GM23338 (cell line): ENCODE data around the gene CSTPP1. TPM values are rescaled to one million over a fixed set of nuclear protein-coding genes. Genes with fewer than 3 reads are reported as not detected.

Experiments used
- ATAC-seq: fragments of 200-7000 bp; cut with Tn5 transposase; 3 replicates; pipeline ENCODE4 v1.9.1; 2020
- DNase-seq: peaks from one replicate; pipeline ENCODE4 v3.0.0-alpha.2; 2015; ENCODE audit warnings: low spot score
- H2AFZ ChIP-seq: fragments of 200-600 bp; sonication (generic); 2 replicates; pipeline ENCODE4 v1.8.0; 2016; ENCODE audit warnings: antibody characterized with exemption, mild to moderate bottlenecking, moderate library complexity
- H3F3A ChIP-seq: fragments of 200-600 bp; sonication (generic); replicated peaks from 2 replicates; pipeline ENCODE4 v1.8.0; 2017; ENCODE audit warnings: antibody characterized with exemption, mixed run types, low read depth
- H3K27ac ChIP-seq: fragments of 200-600 bp; sonication (generic); 2 replicates; pipeline ENCODE4 v1.6.1; 2016; ENCODE audit warnings: low read depth
- H3K27me3 ChIP-seq: fragments of 200-600 bp; sonication (generic); 2 replicates; pipeline ENCODE4 v1.8.0; 2016; ENCODE audit warnings: mild to moderate bottlenecking, mixed run types, moderate library complexity; ENCODE audit not compliant: insufficient read depth
- H3K36me3 ChIP-seq: fragments of 200-600 bp; sonication (generic); 2 replicates; pipeline ENCODE4 v1.8.0; 2016; ENCODE audit warnings: mild to moderate bottlenecking; ENCODE audit not compliant: insufficient read depth
- H3K4me1 ChIP-seq: fragments of 200-600 bp; sonication (generic); 2 replicates; pipeline ENCODE4 v1.8.0; 2016; ENCODE audit warnings: mild to moderate bottlenecking, moderate library complexity; ENCODE audit not compliant: insufficient read depth
- H3K4me2 ChIP-seq: fragments of 200-600 bp; sonication (generic); 2 replicates; pipeline ENCODE4 v1.7.1; 2017; ENCODE audit warnings: mixed run types
- H3K4me3 ChIP-seq: fragments of 200-600 bp; sonication (generic); 2 replicates; pipeline ENCODE4 v1.6.1; 2016; ENCODE audit warnings: mixed run types
- H3K79me2 ChIP-seq: fragments of 200-600 bp; sonication (generic); replicated peaks from 2 replicates; pipeline ENCODE4 v1.8.0; 2017; ENCODE audit warnings: mild to moderate bottlenecking; ENCODE audit not compliant: insufficient read depth
- H3K9me2 ChIP-seq: fragments of 200-600 bp; sonication (generic); 2 replicates; pipeline ENCODE4 v1.8.0; 2017; ENCODE audit not compliant: insufficient read depth
- H4K20me1 ChIP-seq: fragments of 200-600 bp; sonication (generic); replicated peaks from 2 replicates; pipeline ENCODE4 v1.8.0; 2017; ENCODE audit warnings: mild to moderate bottlenecking; ENCODE audit not compliant: insufficient read depth
- H3K27ac Mint-ChIP-seq: 2 replicates; pipeline ENCODE4 v1.8.0; 2020; ENCODE audit warnings: inconsistent platforms, mild to moderate bottlenecking, moderate library complexity, mixed read lengths
- H3K27me3 Mint-ChIP-seq: 3 replicates; pipeline ENCODE4 v1.8.0; 2022; ENCODE audit warnings: low read depth, mild to moderate bottlenecking, moderate library complexity, mixed read lengths, inconsistent platforms; ENCODE audit not compliant: insufficient read depth, poor library complexity
- H3K36me3 Mint-ChIP-seq: 3 replicates; pipeline ENCODE4 v1.8.0; 2021; ENCODE audit warnings: low read depth, mild to moderate bottlenecking, inconsistent platforms, moderate library complexity, mixed read lengths
- H3K4me1 Mint-ChIP-seq: 3 replicates; pipeline ENCODE4 v1.8.0; 2020; ENCODE audit warnings: mild to moderate bottlenecking, inconsistent platforms, mixed read lengths
- H3K4me3 Mint-ChIP-seq: 3 replicates; pipeline ENCODE4 v1.8.0; 2021; ENCODE audit warnings: moderate library complexity, mild to moderate bottlenecking, inconsistent platforms, mixed read lengths
- H3K9me3 Mint-ChIP-seq: 3 replicates; pipeline ENCODE4 v1.8.0; 2020; ENCODE audit warnings: moderate library complexity, mild to moderate bottlenecking, inconsistent platforms, mixed read lengths
- CREB1 ChIP-seq: fragments of 250-450 bp; sonication (Bioruptor Pico); IDR thresholded peaks from 2 replicates; pipeline ENCODE4 v1.5.0; 2020; ENCODE audit warnings: low read depth, mild to moderate bottlenecking, moderate library complexity
- EZH2 ChIP-seq: fragments of 200-600 bp; sonication (generic); IDR thresholded peaks from one replicate; pipeline ENCODE4 v1.8.0; 2017; ENCODE audit warnings: antibody characterized with exemption, mild to moderate bottlenecking, low read depth; ENCODE audit not compliant: unreplicated experiment
- EZH2phosphoT487 ChIP-seq: fragments of 200-600 bp; sonication (generic); IDR thresholded peaks from one replicate; pipeline ENCODE4 v1.8.1; 2018; ENCODE audit warnings: antibody characterized with exemption; ENCODE audit not compliant: unreplicated experiment
- POLR2AphosphoS5 ChIP-seq: IDR thresholded peaks from 2 replicates; pipeline ENCODE4 v1.6.1; 2016; ENCODE audit warnings: antibody characterized with exemption, low read depth
- REST ChIP-seq: IDR thresholded peaks from one replicate; pipeline ENCODE4 v1.6.1; 2018; ENCODE audit warnings: antibody characterized with exemption; ENCODE audit not compliant: unreplicated experiment
- STAT1 ChIP-seq: IDR thresholded peaks from one replicate; pipeline ENCODE4 v1.6.1; 2016; ENCODE audit warnings: antibody characterized with exemption; ENCODE audit not compliant: unreplicated experiment
- ZNF114 ChIP-seq: fragments of 250-450 bp; sonication (Bioruptor Pico); IDR thresholded peaks from 2 replicates; pipeline ENCODE4 v1.5.0; 2020; ENCODE audit warnings: mild to moderate bottlenecking, moderate library complexity
- ZNF331 ChIP-seq: fragments of 250-450 bp; sonication (Bioruptor Pico); IDR thresholded peaks from 2 replicates; pipeline ENCODE4 v1.5.0; 2020; ENCODE audit warnings: low read depth, mild to moderate bottlenecking, moderate library complexity
- polyA plus RNA-seq: library from polyadenylated mRNA; unstranded; fragments of >200 nt; fragmentation: Nextera tagmentation; extraction: Ambion mirVana; gene quantifications from 2 replicates; pipeline ENCODE4 v1.2.1, GENCODE V29; 2016
- total RNA-seq: library from RNA; depleted of rRNA; stranded (reverse); fragments of >200 nt; shearing (Covaris generic); gene quantifications from 2 replicates; pipeline ENCODE4 v1.2.3, GENCODE V29; 2014
- TF ChIP-seq, protein P1 (sequence below), 2 experiments: fragments of 200-600 bp in 1 of 2; sonication (generic) in 1 of 2; conservative IDR thresholded peaks; 2 replicates each; pipeline versions ENCODE4 v1.5.1 to v1.6.1; 2016 to 2017; ENCODE audit warnings: antibody characterized with exemption in 2 of 2, low read depth in 2 of 2, mild to moderate bottlenecking in 2 of 2, moderate library complexity in 1 of 2

CSTPP1 gene
- total and polyA plus RNA-seq, 2 experiments from 2014 or later = 23.5 to 42.6 TPM

- TF ChIP-seq, protein P1, sequence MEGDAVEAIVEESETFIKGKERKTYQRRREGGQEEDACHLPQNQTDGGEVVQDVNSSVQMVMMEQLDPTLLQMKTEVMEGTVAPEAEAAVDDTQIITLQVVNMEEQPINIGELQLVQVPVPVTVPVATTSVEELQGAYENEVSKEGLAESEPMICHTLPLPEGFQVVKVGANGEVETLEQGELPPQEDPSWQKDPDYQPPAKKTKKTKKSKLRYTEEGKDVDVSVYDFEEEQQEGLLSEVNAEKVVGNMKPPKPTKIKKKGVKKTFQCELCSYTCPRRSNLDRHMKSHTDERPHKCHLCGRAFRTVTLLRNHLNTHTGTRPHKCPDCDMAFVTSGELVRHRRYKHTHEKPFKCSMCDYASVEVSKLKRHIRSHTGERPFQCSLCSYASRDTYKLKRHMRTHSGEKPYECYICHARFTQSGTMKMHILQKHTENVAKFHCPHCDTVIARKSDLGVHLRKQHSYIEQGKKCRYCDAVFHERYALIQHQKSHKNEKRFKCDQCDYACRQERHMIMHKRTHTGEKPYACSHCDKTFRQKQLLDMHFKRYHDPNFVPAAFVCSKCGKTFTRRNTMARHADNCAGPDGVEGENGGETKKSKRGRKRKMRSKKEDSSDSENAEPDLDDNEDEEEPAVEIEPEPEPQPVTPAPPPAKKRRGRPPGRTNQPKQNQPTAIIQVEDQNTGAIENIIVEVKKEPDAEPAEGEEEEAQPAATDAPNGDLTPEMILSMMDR (conservative IDR thresholded peaks at IDR 0.05; ENCODE audit: low read depth in 2 of 2) = no peak
- TF ChIP-seq CREB1 (CRISPR knock-in tag) = no peak
- TF ChIP-seq EZH2 = no peak
- no peak for TF ChIP-seq EZH2phosphoT487
- no peak for TF ChIP-seq STAT1
- TF ChIP-seq ZNF331 = no peak
Measured at GRCh38 chr11:47014097-47014496, 77.5 kb downstream of the CSTPP1 start (continued).

DNA sequence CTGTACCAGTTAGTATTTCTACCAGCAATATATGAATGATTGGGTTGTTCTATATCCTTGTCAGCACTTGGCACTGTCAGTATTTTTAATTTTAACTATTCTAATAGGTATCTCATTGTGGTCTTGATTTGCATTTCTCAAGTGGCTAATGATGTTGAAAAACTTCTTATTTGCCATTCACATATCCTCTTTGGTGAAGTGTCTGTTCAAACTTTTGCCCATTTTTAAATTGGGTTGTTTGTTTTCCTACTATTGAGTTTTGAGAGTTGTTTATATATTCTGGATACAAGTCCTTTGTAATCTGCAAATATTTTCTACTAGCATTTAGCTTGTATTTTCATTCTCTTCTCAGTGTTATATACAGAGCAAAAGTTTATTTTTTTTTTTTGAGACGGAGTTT lies 82.1 kb downstream of the CSTPP1 start:
- H3K4me1 Mint-ChIP-seq = peaks cover 19% of the 10 kb centered on the region
- no peak overlapping the region for H3K27ac Mint-ChIP-seq
- ATAC-seq (no peak), DNase-seq (no peak)
- Histone ChIP-seq H3K36me3 (no peaks in the 10 kb centered on the region), H3K9me2 (no peaks in the 10 kb centered on the region), H3K4me2 (no peak overlapping the region), H3K27ac (no peak overlapping the region), H3K79me2 (no peaks in the 10 kb centered on the region), H4K20me1 (no peaks in the 10 kb centered on the region), H3K4me1 (peaks cover 19% of the 10 kb centered on the region), H3K4me3 (no peak overlapping the region), H3F3A (no peaks in the 10 kb centered on the region; the same call in 1 of the 2 replicates), H2AFZ (no peak overlapping the region), H3K27me3 (no peaks in the 10 kb centered on the region)
- no peak overlapping the region for H3K4me3 Mint-ChIP-seq
- no peaks in the 10 kb centered on the region; the same call in 2 of the 3 replicates for H3K36me3 Mint-ChIP-seq
- peaks cover 3% of the 10 kb centered on the region for H3K27me3 Mint-ChIP-seq
- no peaks in the 10 kb centered on the region for H3K9me3 Mint-ChIP-seq
- TF ChIP-seq STAT1 (no peak), ZNF331 (no peak), POLR2AphosphoS5 (no peak), EZH2 (no peak), REST (no peak), ZNF114 (CRISPR knock-in tag) (no peak)
- TF ChIP-seq, protein P1 (conservative IDR thresholded peaks at IDR 0.05; ENCODE audit: low read depth in 2 of 2) = no peak
